Body of pancreas (tissue), 4 donors: ENCODE measurements around the gene EML4.

Source experiments
- POLR2A ChIP-seq, 3 donors: fragments of 450-650 bp; IDR thresholded peaks; one replicate each; pipeline ENCODE4 v1.6.1; 2016; ENCODE audit warnings: antibody characterized with exemption in 3 of 3, mild to moderate bottlenecking in 2 of 3
- TF ChIP-seq, protein P1 (sequence below), 7 experiments: fragments of 450-650 bp in 4 of 7; fragments of 200-600 bp in 3 of 7; sonication (generic) in 3 of 7; IDR thresholded peaks; one replicate each; pipeline ENCODE4 v1.5.1; 2016 to 2019; ENCODE audit warnings: antibody characterized with exemption in 7 of 7

DNA sequence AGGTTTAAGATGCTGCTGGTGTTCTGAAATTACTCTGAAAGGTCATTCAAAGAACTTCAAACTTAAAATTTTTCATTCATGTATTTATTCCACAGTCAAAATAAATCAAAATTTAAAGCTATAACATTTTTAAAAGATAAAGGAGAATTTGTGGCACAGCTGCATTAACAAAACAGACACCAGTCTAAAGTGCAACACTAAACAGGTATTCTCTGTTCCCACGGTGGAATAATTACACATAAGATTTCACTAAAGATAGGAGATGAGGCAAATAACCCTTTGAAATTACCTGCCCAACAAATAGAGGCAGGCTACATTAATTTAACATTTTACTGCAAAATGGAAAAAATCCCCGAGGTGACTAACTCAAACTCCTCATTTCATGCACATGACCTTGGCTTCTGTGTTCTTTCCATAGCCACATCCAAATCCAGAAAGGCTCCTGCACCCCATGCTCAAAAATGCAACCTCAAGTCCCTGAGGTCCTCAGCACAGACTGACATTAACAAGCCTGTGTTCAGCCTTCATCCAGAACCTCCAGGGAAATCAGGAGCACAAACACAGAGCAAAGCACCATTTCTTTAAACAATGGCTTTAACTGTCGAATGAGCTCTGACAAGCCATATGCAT is 181.4 kb downstream of the EML4 start:
- TF ChIP-seq, protein P1, sequence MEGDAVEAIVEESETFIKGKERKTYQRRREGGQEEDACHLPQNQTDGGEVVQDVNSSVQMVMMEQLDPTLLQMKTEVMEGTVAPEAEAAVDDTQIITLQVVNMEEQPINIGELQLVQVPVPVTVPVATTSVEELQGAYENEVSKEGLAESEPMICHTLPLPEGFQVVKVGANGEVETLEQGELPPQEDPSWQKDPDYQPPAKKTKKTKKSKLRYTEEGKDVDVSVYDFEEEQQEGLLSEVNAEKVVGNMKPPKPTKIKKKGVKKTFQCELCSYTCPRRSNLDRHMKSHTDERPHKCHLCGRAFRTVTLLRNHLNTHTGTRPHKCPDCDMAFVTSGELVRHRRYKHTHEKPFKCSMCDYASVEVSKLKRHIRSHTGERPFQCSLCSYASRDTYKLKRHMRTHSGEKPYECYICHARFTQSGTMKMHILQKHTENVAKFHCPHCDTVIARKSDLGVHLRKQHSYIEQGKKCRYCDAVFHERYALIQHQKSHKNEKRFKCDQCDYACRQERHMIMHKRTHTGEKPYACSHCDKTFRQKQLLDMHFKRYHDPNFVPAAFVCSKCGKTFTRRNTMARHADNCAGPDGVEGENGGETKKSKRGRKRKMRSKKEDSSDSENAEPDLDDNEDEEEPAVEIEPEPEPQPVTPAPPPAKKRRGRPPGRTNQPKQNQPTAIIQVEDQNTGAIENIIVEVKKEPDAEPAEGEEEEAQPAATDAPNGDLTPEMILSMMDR (IDR thresholded peaks at IDR 0.05): no peak
- no peak for TF ChIP-seq POLR2A (IDR thresholded peaks at IDR 0.05)
